Suppressor macrophage (primary cell): ENCODE data around the gene YIPF7.
A peak's percentile ranks its signal among the peaks of the same experiment; 100 is the strongest.

Experiments used
- DNase-seq, 4 experiments: peaks; one replicate each; pipeline ENCODE4 v3.0.0-alpha.2; 2020 to 2022
- total RNA-seq, 17 experiments: gene quantifications; one replicate each; lab custom pipeline; 2026; ENCODE audit warnings: mixed read lengths in 6 of 17, inconsistent platforms in 3 of 17; lab: John Stamatoyannopoulos, UW

Gene YIPF7
- 0 to 2.3 (median 0.10) reads per million in 17 experiments for total RNA-seq

GRCh38 chr4:44651425-44651824 lies at the start of gene YIPF7:
YIPF7 (minus strand) TSS chr4:44651625; CDS start chr4:44650100, 1,525 bp downstream.
- no peak for DNase-seq

- peak in 1 of 4 experiments; percentile 4 for DNase-seq
Observed at GRCh38 chr4:44701037-44701436, 49.6 kb upstream of the YIPF7 start.

- no peak for DNase-seq
Observed at GRCh38 chr4:44700427-44700826, 49.0 kb upstream of the YIPF7 start.

- no peak for DNase-seq
Observed at GRCh38 chr4:44684648-44685047, 33.2 kb upstream of the YIPF7 start.

- DNase-seq, result peak in 2 of 4 experiments; percentile 27 to 37
Observed at GRCh38 chr4:44679060-44679459, 27.6 kb upstream of the YIPF7 start.

- DNase-seq, result peak; percentile 95 to 96 (median 96)
Observed at GRCh38 chr4:44678094-44679041, 26.9 kb upstream of the YIPF7 start, which contains the start of gene GUF1. GUF1 (plus strand) TSS chr4:44678420; CDS start chr4:44678623, 203 bp downstream.

- DNase-seq, result no peak
Observed at GRCh38 chr4:44675366-44675765, 23.9 kb upstream of the YIPF7 start.

- peak in 1 of 4 experiments; percentile 2 for DNase-seq
Observed at GRCh38 chr4:44674471-44674870, 23.0 kb upstream of the YIPF7 start.

- no peak for DNase-seq
Observed at GRCh38 chr4:44671636-44672035, 20.2 kb upstream of the YIPF7 start.

- no peak for DNase-seq
Observed at GRCh38 chr4:44670506-44671199, 19.2 kb upstream of the YIPF7 start.

GRCh38 chr4:44668526-44668925 lies 17.1 kb upstream of the YIPF7 start:
- DNase-seq, result no peak

- DNase-seq, result no peak
Observed at GRCh38 chr4:44663539-44664263, 12.3 kb upstream of the YIPF7 start.

- DNase-seq, result peak; percentile 46 to 71 (median 60)
Observed at GRCh38 chr4:44662623-44663005, 11.2 kb upstream of the YIPF7 start.

- DNase-seq, result no peak
Observed at GRCh38 chr4:44661940-44662622, 10.7 kb upstream of the YIPF7 start.

GRCh38 chr4:44660396-44660795 lies 9.0 kb upstream of the YIPF7 start:
- no peak for DNase-seq

GRCh38 chr4:44652002-44652401 lies 577 bp upstream of the YIPF7 start:
- DNase-seq, result no peak

- no peak for DNase-seq
Observed at GRCh38 chr4:44646151-44646550, 5.3 kb downstream of the YIPF7 start.

- no peak for DNase-seq
Observed at GRCh38 chr4:44638091-44638490, 13.3 kb downstream of the YIPF7 start.

- DNase-seq, result no peak
Observed at GRCh38 chr4:44632733-44633132, 18.7 kb downstream of the YIPF7 start.

GRCh38 chr4:44632089-44632488 lies 19.3 kb downstream of the YIPF7 start:
- no peak for DNase-seq

- peak; percentile 60 to 74 (median 68) for DNase-seq
Observed at GRCh38 chr4:44629280-44629866, 22.1 kb downstream of the YIPF7 start.

- no peak for DNase-seq
Observed at GRCh38 chr4:44623676-44624075, 27.7 kb downstream of the YIPF7 start.
